ENCODE measurements around the gene CDX1. TPM values are rescaled to one million over a fixed set of nuclear protein-coding genes. Genes with fewer than 3 reads are reported as not detected.

Gene CDX1
- total and polyA plus RNA-seq, 7 donors: 0.06 to 0.08 TPM; not detected in 5

GRCh38 chr5:150163547-150164059 is 3.0 kb upstream of the CDX1 start:
- Histone ChIP-seq H3K4me1 (peaks cover 18% of the 10 kb centered on the region), H3K36me3 (ENCODE audit: insufficient read depth in 1 of 2, low read depth in 1 of 2) (no peaks in the 10 kb centered on the region), H3K4me3 (no peak overlapping the region), H3K27me3 (ENCODE audit: insufficient read depth in 3 of 3, low read length in 2 of 3) (no peaks in the 10 kb centered on the region), H3K9me3 (no peaks in the 10 kb centered on the region), H3K27ac (peak overlapping the region; percentile 63)
- TF ChIP-seq, protein P1, sequence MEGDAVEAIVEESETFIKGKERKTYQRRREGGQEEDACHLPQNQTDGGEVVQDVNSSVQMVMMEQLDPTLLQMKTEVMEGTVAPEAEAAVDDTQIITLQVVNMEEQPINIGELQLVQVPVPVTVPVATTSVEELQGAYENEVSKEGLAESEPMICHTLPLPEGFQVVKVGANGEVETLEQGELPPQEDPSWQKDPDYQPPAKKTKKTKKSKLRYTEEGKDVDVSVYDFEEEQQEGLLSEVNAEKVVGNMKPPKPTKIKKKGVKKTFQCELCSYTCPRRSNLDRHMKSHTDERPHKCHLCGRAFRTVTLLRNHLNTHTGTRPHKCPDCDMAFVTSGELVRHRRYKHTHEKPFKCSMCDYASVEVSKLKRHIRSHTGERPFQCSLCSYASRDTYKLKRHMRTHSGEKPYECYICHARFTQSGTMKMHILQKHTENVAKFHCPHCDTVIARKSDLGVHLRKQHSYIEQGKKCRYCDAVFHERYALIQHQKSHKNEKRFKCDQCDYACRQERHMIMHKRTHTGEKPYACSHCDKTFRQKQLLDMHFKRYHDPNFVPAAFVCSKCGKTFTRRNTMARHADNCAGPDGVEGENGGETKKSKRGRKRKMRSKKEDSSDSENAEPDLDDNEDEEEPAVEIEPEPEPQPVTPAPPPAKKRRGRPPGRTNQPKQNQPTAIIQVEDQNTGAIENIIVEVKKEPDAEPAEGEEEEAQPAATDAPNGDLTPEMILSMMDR (IDR thresholded peaks at IDR 0.05): no peak
- DNase-seq (peak; percentile 82 to 87), ATAC-seq (peak; percentile 46 to 72 (median 63))
- 17 to 34% (median 26%) methylated on average over 11 to 13 of the region's 13 CpGs for WGBS, 3 donors
- intact Hi-C loops (cut with DNase I): loop anchor here (5.0 to 10.0 kb wide), 2 partner anchors 189 to 191 kb away; partner anchors contain the start of gene TCOF1 (in 1 of the 2)

- peak in 1 of 2 donors; percentile 46 for DNase-seq
- no peaks in the 10 kb centered on the region for H3K9me3 ChIP-seq
- ATAC-seq: no peak
- H3K27ac ChIP-seq: peak overlapping the region; percentile 63
- H3K4me1 ChIP-seq: peaks cover 18% of the 10 kb centered on the region
- H3K4me3 ChIP-seq: no peak overlapping the region
- no peaks in the 10 kb centered on the region for H3K36me3 ChIP-seq (ENCODE audit: insufficient read depth in 1 of 2, low read depth in 1 of 2)
- TF ChIP-seq, protein P1 (IDR thresholded peaks at IDR 0.05): no peak
- WGBS, 3 donors: 55 to 61% (median 57%) methylated on average over 6 of the region's 6 CpGs
- no peaks in the 10 kb centered on the region for H3K27me3 ChIP-seq (ENCODE audit: insufficient read depth in 3 of 3, low read length in 2 of 3)
- intact Hi-C loops (cut with DNase I): loop anchor here (5.0 to 10.0 kb wide), 2 partner anchors 188 to 190 kb away; partner anchors contain the start of gene TCOF1 (in 1 of the 2)
Observed at GRCh38 chr5:150164211-150164980, 2.2 kb upstream of the CDX1 start.

- 78 to 89% (median 82%) methylated on average over 20 to 27 of the region's 27 CpGs for WGBS, 3 donors
- intact Hi-C loops (cut with DNase I): loop anchor here in 1 of 2 donors (10.0 kb wide), 1 partner anchor 189 kb away; the partner anchor contains the start of gene TCOF1
- Histone ChIP-seq H3K4me1 (peaks cover 18% of the 10 kb centered on the region), H3K36me3 (ENCODE audit: insufficient read depth in 1 of 2, low read depth in 1 of 2) (no peaks in the 10 kb centered on the region), H3K9me3 (no peaks in the 10 kb centered on the region), H3K27ac (no peak overlapping the region), H3K4me3 (no peak overlapping the region), H3K27me3 (ENCODE audit: insufficient read depth in 3 of 3, low read length in 2 of 3) (no peaks in the 10 kb centered on the region)
- no peak for DNase-seq
- TF ChIP-seq, protein P1 (IDR thresholded peaks at IDR 0.05): no peak
- ATAC-seq: no peak
Observed at GRCh38 chr5:150166037-150166649, 435 bp upstream of the CDX1 start.

DNA sequence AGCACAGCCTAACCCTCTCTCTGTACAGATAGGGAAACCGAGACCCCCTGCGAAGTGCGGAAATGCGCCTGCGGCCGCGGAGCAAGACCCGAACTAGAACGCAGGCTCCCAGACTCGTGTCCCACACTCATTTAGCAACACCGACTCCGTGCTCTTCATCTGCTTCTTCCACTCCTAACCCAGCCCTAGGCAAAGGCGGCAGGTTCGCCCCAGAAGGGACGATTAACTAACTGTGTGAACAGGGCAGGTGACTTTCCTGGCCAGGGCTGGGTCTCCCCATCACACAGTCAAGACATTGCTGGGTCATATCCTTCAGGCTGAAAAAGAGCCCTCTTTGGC is 903 bp downstream of the CDX1 start:
- H3K4me1 ChIP-seq: peaks cover 18% of the 10 kb centered on the region
- H3K36me3 ChIP-seq (ENCODE audit: insufficient read depth in 1 of 2, low read depth in 1 of 2): no peaks in the 10 kb centered on the region
- no peak for ATAC-seq
- 83 to 86% (median 84%) methylated on average over 15 of the region's 15 CpGs for WGBS, 3 donors
- H3K27ac ChIP-seq: no peak overlapping the region
- H3K9me3 ChIP-seq: no peaks in the 10 kb centered on the region
- DNase-seq: no peak
- no peaks in the 10 kb centered on the region for H3K27me3 ChIP-seq (ENCODE audit: insufficient read depth in 3 of 3, low read length in 2 of 3)
- TF ChIP-seq, protein P1 (IDR thresholded peaks at IDR 0.05): no peak
- intact Hi-C loops (cut with DNase I): loop anchor here in 1 of 2 donors (10.0 kb wide), 1 partner anchor 187 kb away; the partner anchor contains the start of gene TCOF1
- H3K4me3 ChIP-seq: no peak overlapping the region
